NCI-H345 treated with DMSO at 0.1 percent for 48 hours (cell line): Measurements from ENCODE around the gene TDRD7.

Source experiments
- DNase-seq: peaks from one replicate; lab custom pipeline; 2025; ENCODE audit not compliant: unreplicated experiment; lab: John Stamatoyannopoulos, UW

The TDRD7 gene

DNA sequence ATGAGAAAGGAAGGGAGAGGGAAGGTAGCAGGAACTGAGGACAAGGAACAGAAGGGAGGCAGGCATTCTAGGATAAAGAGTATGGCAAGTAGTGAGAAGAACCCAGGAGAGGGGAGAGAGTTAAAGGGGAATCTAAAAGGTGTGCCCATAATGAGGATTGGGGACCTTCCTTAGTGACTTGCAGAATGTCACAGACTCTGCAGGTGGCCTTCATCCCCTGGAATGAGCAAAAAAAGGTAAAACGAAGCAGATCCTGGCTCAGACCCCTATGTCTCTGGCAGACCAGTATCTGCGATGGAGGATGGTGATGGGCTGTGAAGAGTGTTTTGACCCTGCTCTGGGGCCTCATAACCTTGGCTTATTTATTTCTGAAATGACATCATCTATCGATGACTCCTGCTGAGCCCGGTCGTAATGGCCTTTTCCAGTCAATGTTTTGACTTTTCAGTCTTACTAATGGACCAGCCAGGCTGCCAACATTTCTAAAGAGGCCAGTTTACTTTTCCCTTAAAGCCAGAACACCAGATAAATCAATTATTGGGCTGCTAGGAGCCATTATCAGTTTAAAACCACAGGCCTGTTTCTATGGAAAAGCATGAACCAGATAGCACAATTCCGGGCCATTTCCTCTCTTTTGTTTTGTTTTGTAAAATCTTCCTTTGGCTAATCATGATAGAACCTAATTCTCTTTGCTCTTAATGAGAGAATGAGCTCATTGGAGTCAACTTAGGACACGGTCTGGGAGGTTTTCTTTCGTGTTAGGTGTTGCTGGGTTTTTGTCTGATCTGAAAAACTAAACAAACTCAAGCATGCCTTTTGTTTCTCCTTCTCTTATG is 92.7 kb downstream of the TDRD7 start:
- no peak for DNase-seq

DNA sequence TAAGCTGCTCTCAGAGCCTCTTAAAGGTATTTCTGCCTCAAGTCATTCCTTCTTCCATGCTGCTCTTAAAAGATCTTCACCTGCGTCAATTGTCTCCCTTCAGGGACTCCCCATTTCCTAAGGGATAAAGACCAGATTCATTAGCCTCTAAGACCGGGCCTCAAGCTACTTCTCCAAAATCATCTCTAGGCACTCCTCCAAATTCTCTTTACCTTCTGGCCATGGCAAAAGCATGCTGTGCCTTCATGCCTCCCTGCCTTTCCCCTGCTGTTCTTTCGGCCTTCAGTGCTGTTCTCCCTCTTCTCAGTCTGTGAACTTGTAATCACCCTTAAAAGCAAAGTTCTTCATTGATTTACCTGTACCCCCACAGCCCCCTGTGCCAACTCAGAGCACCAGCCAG is 93.9 kb downstream of the TDRD7 start:
- DNase-seq: no peak

DNA sequence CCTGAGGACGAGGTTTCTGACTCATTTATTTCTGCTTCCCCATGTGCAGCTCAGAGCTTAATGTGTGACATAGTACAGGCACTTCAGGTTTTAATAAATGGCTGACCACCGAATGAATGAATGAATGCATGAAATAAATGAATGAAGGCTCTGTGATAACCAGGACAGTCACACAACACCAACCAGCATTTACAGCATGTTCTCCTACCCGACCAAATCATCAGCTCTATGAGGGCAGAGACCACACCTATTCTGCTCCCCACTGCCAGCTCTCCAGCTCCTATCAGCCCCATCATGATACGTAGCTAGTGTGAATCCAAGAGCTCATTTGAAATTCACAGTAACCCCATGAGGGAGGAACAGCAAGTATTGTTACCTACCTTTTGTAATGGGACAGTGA is 94.4 kb downstream of the TDRD7 start:
- DNase-seq: no peak

DNA sequence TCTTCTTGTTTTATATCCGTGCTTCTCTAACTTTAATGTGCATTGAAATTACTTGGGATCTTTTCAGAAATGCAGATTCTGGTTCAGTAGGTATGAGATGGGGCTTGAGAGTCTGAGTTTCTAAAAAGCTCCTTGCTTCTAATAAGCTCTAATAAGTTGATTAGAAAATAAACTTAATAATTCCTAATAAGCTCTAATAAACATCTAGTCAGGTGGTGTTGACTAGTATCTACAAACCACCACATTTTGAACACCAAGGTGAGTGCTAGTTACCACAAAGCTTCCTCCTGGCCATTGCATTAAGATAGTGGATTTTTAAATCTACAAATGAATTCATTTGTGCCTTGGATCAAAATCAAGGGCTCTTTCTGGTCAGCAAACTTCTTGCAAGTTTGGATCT is 94.9 kb downstream of the TDRD7 start:
- DNase-seq: no peak

DNA sequence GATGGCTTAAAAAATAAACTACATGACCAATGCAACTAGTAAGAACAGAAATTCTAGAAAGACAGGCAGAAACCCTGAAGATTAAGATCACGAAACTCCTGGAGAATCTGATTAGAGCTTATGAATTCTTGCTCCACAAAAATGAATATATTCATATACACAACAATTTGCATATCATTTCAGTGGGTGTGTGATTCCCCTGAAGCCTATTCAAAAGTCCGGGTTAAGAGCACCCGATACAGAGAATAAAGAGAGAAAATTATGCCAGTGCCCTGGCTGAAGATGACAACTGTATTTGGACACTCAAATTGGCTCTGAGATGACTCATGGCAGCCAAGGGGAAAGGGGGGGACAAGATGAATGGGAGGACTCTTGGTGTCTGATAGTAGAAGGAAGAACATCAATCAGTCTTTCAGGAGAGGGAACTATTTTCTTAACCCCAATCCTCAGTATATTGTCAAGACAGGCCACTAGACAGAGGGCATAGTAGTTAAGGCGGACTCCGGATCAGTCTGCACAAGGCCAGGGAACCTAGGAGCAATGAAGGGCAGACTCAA is 95.6 kb downstream of the TDRD7 start:
- no peak for DNase-seq

DNA sequence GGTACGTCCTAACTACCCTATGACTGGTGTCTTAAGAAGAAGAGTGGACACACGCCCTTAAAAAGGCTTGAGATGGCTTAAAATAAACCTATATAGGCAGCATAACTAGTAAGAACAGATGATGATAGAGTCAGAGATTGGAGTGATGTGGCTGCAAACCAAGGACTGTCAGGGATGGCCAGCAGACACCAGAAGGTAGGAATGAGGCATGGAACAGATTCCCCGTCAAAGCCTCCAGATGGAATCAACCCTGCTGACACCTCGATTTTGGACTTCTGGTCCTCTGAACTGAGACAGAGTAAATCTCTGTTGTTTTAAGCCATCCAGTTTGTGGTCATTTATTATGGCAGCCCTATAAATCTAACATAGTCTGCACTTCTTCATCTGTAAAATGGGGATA is 97.0 kb downstream of the TDRD7 start:
- no peak for DNase-seq

DNA sequence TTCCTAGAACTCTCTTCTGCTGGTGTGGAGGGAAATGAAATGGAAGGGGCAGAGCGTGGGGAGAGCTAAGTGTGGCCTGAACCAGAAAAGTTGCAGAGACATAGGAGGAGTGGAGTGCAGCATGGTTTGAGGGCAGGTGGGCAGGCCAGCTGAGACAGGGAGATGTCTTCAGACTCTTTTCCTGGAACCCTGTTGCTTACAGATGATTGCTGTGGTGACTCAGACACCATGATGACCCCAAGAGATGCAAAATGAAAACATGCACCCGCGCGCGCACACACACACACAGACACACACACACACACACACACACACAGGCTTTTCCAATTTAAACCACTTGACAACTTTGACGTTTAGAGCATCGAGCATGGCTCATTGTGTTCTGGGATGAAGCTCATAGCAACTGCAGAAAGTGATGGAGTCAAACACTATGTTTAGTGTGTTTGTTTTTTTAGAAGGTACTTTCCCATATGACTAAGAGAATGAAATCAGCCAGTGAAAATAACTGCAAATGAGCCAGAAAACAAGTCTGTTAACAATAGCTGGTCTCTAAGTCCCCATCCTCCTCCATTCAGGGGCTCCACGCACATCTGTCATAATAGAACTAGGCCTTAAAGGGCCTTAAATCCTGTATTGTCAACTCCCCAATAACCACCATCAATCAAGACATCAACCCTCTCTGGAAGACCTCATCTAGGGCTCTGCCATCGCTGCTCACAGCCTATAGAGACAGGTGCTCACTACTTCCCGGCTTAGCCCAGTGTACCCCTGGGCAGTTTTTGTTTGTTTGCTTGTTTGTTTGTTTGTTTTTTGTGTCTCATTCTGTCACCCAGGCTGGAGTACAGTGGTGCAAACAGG is 99.1 kb downstream of the TDRD7 start:
- peak; percentile 59 for DNase-seq

DNA sequence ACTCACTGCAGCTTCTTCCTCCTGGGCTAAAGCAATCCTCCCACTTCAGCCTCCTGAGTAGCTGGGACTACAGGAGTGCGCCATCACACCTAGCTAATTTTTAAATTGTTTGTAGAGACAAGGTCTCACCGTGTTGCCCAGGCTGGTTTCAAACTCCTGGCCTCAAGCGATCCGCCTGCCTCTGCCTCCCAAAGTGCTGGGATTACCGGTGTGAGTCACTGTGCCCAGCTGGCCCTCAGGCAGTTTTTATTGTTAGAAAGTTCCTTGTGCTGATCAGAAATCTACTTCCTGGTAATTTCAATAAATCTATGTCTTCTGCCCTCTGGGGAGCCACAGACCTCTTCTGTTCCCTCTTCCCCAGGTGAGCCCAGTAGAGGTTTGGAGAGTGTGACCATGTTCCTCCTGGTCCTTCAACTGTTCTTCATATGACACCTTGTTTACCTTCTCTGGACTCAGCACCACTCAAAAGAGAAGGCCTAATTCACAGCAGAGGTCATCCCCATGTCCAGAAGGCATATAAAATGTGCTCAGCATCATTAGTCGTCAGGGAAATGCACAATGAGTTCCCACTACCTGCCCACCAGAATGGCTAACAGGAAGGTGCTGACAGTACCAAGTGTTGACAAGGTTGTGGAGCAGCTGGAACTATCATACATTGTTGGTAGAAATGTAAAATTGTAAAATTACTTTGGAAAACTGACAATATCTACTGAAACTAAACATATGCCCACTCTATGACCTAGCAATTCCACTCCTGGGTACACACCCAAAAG is 99.9 kb downstream of the TDRD7 start:
- DNase-seq: no peak

DNA sequence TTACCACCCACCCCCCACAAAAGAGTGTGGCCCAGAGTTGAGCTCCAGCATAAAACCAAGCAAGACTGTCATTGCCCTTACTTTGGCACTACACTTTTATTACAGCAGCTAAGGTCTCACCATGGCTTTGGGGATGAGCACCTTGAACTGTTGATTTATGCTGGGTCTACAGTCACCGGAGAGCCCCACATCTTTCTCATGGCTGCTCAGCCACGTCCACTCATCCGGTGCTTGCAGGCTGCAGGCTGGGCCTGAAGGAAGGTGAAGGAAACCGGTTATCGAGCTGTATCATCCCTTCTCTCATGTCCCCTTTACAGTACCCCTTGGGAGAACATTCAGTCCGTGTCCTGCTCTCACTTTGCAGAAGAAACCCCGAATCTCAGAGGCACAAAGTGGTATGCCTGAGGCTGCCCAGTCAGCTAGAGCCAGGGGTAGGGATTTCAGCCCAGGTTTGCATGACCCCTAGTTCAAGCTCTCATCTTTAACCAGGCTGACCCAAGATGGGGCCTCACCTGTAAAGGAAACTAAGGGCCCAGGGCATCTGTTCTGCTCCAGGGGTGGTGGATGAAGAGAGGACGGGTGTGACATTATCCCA is 101.2 kb downstream of the TDRD7 start:
- DNase-seq: no peak

DNA sequence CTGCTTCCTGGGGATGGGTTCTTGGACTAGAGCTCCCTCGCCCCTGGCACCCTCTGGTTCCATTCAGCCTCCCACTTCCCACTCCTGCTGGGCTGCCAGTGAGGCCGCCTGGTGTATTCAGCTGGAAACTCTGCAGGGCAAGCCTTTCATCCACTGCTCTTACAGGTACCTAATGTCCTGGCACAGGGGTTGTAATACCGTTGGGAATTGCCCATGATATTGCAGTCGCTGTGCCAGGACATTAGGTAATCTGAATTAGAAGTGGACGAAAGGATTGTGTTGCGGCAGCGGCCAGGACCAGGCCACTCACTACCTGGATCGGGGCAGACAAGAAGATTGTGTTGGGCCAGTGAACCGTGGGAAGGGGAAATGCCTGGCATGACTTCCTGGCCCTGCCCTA is 102.6 kb downstream of the TDRD7 start:
- DNase-seq: no peak

DNA sequence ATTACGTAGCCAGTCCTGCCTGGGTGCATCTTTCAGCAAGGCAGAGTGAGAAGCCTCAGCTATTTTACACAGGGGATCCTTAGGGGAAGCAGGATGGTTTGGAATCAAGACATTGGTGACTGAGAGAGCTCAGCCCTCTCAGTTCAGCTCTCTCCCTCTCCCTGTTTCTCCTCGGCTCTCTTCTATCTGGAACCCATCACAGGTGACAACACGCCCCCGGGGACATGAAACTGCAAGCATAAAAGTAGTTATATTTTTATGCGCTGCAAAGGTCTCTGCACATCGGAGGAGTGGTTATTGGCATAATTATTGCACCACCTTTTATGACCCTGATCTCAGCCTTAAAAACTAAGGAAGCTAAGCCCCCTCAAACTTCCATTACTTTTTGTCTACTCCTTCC is 103.8 kb downstream of the TDRD7 start:
- DNase-seq: no peak

DNA sequence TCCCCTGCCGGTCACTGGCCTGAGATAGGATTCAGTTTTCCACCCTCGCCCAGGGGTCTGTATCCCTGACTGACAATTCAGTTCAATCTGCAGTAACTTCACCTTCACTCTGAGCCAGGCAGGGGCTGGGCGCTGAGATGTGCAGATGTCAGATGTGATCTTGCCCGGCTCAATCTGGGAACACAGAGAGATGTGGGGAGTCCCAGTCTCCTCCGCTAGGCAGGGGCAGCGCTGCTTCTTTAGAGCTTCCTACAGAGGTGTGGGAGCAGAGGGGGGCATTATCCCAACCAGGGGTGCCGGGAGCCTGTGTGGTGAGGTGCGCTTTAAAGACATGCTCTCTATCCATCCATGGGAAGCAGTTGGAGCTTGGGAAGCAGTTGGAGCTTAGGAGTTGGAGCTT is 104.2 kb downstream of the TDRD7 start:
- no peak for DNase-seq

DNA sequence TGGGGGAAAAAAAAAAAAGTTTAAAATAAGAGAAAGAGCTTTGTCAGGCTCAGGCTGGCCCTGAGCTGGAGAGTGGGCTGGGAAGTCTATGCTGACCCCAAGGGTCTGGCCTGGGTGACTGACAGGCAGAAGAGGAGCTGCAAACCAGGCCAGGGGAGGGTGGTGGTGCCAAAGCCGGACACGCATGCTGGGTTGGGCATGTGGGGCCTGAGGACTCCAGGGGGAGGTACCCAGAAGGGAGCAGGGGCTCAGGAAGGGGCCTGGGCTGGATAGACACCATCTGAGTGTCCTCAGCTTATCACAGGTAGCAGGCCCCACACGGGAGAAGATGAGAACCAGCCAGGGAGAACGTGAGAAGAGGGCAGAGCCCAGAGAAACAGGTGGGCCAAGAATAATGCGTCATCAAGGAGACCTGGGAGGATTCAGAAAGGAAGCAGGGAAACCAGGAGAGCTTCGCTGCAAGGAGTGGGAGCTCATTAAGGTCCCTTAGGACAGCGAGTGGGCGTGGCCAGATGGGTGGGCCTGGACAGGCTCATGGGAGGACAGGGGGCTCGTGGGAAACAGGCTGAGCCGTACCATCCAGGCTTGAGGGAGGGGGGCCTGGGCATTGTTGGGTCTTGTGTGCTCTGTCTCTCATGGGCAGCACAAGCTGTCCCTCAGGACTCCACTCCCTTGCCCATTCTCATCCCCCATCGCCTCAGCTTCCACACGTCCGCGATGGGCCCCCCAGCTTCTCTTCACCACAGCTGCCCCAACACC is 105.6 kb downstream of the TDRD7 start:
- no peak for DNase-seq

DNA sequence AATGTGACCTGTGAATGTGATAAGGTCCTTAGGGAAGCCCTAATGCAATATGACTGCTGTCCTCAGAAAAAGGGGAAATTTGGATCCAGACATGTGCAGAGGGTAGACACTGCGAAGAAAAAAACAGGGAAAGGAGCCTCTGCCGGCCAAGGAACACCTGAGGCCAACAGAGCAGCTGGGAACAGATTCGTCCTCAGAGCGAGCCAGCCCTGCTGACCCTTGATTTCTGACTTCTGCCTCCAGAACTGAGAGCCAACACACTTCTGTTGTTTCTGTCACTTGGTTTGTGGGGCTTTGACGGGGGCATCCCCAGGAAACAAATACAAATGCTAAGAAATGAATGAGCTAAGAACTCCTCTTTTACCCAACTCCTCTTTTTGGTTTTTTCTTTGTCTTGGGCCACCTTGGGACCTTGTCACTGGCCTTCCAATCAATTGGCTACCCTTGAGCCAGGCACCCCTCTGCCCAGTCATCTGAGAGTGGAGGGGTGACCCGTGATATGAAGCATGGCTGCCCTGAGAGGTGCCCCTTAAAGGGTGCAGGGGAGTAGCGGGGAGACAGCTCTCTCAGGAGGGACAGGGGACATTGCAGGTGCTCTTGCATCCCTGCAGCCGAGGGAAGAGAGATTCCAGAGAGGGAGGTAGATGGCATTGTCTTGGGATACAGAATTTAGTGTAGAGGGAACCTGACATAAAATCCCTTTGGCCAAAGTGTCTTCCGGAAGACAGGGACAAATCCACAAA is 106.4 kb downstream of the TDRD7 start:
- DNase-seq: no peak

DNA sequence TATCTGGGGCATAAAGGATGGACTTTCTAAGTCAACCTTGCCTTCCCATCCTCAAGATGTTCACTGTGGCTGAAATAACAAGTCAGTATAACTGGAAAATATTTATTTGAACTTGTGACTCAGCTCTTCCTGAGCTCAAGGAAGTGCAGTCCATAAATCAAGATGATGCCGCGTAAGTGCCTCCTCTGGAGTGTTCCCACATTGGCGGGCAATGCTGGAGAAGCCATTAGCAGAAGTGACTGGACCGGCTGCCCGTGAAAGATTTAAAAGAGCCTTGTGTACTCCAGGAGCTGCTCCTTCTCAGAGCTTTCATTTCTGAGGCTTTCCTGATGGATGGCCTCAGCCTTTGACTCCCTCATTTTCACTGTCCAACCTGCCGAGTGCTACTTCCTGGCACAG is 107.0 kb downstream of the TDRD7 start:
- no peak for DNase-seq

DNA sequence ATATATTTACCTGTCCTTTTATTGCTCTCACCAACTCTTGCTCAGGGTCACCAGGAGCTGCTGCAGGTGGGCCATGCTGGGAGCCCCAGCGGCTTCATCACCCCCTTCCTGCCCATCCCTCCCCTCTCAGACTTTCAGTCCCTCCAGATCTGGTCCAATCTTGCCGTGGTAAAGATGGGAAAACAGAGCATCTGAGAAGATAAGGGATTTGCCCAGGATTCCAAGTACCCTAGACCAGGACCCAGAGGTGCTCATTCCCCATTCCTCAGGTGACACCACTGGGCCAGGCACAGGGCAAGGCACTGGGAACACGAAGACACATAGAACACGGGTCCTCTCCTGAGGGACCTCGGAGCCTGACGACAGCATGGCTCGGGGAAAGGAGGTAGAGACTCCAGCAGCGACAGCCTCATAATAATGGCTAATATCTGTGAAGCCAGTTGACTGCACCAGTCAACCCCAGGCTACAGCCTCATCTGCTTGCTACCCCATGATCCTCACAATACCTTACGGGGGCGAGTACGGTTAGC is 107.6 kb downstream of the TDRD7 start:
- DNase-seq: no peak

DNA sequence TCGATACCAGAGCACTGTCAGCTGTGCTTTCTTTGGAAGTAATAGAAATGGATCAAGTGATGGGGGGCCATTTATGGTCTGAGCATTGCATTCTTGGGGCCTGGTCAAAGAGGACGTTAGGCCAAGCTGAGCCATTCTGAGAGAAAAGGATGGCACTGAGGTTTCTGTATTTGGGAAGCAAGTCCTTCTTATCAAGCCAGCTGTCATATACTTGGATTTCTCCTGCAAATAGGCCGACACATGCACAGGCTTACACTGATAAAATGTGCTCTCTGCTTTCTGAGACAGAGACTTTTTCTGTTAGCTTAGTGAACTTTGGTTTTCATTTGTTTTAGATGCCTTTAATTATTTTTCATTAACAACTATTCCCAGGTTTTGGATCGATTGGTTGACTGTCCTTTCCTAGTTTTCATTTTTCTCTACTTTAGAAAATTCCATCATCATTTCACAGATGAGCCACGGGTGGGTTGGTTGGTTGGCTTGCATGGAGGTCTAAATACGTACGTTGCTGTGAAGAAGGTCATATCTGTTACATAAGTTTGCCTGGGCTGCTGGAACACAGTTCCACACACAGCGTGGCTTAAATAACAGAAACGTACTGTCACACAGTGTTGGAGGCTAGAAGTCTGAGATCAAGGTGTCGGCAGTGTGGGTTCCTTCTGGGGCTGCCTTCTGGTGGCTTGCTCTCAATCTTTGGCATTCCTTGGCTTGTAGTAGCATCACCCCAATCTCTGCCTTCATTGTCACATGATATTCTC is 109.9 kb downstream of the TDRD7 start:
- no peak for DNase-seq

DNA sequence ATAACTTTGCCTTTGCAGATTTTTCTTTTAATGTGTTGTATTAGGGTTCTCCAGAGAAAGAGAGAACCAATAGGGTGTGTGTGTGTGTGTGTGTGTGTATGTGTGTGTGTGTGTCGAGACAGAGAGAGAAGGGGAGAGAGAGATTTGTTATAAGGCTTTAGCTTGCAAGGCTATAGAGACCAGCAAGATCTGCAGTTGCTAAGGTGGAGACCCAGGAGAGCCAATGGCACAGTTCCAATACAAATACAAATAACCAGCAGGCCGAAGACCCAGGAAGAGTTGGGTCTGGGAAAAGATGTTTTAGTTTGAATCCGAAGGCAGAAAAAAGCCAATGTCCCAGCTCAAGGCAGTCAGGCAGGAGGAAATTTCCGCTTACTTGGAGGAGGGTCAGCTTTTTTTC is 112.5 kb downstream of the TDRD7 start:
- DNase-seq: no peak
